CD4-positive, alpha-beta T cell treated with Interleukin-15 for 1 hour (primary cell): Measurements from ENCODE around the gene ARL2BP.
A peak's percentile ranks its signal among the peaks of the same experiment; 100 is the strongest.
"Not testable (repeated sequence)": the region's sequence is repeated elsewhere in the genome, so short reads cannot be mapped to it uniquely, and the experiment has no call there.

Source experiments
- DNase-seq: peaks from one replicate; pipeline ENCODE4 v3.0.0-alpha.2; 2020

The ARL2BP gene

GRCh38 chr16:57265850-57266530 is 20.9 kb downstream of the ARL2BP start:
- no peak for DNase-seq

GRCh38 chr16:57266531-57267260 is 21.6 kb downstream of the ARL2BP start:
- DNase-seq = peak; percentile 39

- not testable (repeated sequence) for DNase-seq
These were observed 22.3 kb downstream of the ARL2BP start for GRCh38 chr16:57267343-57267742.

- DNase-seq = no peak
These were observed 24.0 kb downstream of the ARL2BP start for GRCh38 chr16:57268804-57269800.

- DNase-seq = no peak
These were observed 25.4 kb downstream of the ARL2BP start for GRCh38 chr16:57270221-57271062.

- no peak for DNase-seq
These were observed 25.9 kb downstream of the ARL2BP start for GRCh38 chr16:57271063-57271345.

GRCh38 chr16:57271867-57272495 is 26.9 kb downstream of the ARL2BP start:
- DNase-seq = no peak

GRCh38 chr16:57273359-57273758 is 28.3 kb downstream of the ARL2BP start:
- no peak for DNase-seq

GRCh38 chr16:57273826-57274225 is 28.8 kb downstream of the ARL2BP start:
- no peak for DNase-seq

GRCh38 chr16:57275946-57276345 is 30.9 kb downstream of the ARL2BP start:
- not testable (repeated sequence) for DNase-seq

GRCh38 chr16:57276596-57276995 is 31.5 kb downstream of the ARL2BP start:
- no peak for DNase-seq

- peak; percentile 53 for DNase-seq
These were observed 32.5 kb downstream of the ARL2BP start for GRCh38 chr16:57277586-57277985.

- no peak for DNase-seq
These were observed 33.4 kb downstream of the ARL2BP start for GRCh38 chr16:57278494-57278893.

GRCh38 chr16:57279780-57280638 is 35.0 kb downstream of the ARL2BP start:
- no peak for DNase-seq

GRCh38 chr16:57281791-57282190 is 36.7 kb downstream of the ARL2BP start:
- DNase-seq = no peak

- no peak for DNase-seq
These were observed 37.6 kb downstream of the ARL2BP start for GRCh38 chr16:57282510-57283213.

- no peak for DNase-seq
These were observed 38.3 kb downstream of the ARL2BP start for GRCh38 chr16:57283214-57283958.

GRCh38 chr16:57283959-57284208 is 38.8 kb downstream of the ARL2BP start:
- no peak for DNase-seq

GRCh38 chr16:57284209-57284951 is 39.3 kb downstream of the ARL2BP start, which contains the start of gene PLLP:
TSS of gene PLLP (minus strand) at chr16:57284672. CDS start at chr16:57284540, 132 bp downstream.
- DNase-seq = no peak
